NCI-H1436 treated with DMSO at 0.1 percent for 48 hours (cell line): Measurements from ENCODE around the gene CCDC18.
A peak's percentile ranks its signal among the peaks of the same experiment; 100 is the strongest.

Experiments
- DNase-seq: peaks from one replicate; lab custom pipeline; 2025; lab: John Stamatoyannopoulos, UW

CCDC18 gene

DNA sequence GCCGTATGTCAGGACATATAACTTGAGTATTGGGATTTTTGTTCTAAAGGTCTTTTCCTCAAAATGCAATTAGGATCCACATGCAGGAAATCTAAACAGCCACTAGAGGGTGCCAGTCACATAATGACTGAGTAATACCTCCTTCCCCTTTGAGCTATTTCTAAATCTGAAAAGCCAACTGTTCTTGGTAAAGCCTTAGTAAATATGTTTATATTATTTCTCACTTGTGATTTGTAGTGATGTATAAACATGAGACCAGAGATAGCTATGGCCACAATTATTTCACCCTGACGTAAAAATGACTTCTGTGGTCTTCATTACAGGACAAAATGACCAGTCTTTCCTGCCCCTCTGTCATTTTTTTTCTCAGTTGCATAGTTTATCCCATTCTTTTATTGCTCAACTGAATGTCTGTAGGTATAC lies 124.2 kb downstream of the CCDC18 start:
- peak; percentile 17 for DNase-seq

DNA sequence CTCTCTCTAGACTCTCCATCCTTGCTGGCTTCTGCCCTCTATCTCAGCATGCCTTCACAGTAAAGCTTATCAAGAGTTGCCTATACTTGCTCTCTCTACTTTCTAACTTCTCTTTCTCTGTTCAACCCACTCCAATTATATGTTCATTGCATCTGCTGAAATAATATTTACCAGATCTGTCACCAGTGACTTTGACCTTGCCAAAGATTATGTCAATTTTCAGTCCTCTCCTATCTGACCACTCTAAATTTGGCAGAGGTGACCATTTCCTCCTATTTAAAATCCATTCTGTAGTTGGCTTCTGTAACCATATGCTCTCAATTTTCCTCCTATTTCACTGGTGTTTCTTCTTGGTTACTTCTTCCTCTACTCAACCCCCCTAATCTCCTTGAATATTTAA lies 126.4 kb downstream of the CCDC18 start:
- DNase-seq = no peak

GRCh38 chr1:93313026-93313425 lies 132.5 kb downstream of the CCDC18 start:
- DNase-seq = no peak

GRCh38 chr1:93317207-93317606 lies 136.7 kb downstream of the CCDC18 start:
- DNase-seq = no peak

DNA sequence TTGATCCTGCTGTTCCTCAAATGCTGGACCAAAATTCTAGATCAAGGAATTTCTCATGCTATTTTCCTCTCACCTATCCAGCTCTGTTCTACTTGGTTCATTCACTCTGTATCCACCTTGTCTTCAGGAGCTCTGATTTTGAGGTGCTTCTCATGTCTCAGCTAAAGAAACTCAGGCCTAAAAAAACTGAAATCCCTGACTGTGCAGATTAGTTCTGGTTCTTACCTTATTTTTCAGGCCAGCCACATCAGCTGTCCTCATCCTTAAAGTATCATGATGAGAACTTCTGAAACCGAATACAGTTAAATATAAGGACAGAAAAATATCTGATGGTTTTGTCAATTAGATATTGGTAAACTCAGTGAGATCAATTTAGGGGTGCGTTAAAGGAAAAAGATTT lies 137.4 kb downstream of the CCDC18 start:
- no peak for DNase-seq

DNA sequence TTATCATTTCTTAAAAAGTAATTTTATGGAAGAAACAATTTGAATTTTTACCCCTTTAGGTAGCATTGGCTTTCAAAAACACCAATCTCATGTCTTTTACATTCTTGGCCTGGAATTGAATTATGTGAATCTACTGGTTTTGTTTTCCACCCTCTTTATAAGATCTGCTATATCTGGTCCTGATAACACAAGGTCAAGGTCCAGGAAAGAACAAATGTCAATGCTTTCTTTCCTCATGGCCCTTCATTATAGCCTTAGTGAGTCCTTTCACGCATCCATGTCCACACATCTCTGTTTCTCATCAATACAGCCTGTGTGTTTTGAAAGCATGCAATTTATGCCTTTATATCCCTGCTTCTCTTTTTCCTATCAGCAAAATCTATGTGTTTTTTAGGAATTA lies 141.2 kb downstream of the CCDC18 start:
- DNase-seq = no peak

DNA sequence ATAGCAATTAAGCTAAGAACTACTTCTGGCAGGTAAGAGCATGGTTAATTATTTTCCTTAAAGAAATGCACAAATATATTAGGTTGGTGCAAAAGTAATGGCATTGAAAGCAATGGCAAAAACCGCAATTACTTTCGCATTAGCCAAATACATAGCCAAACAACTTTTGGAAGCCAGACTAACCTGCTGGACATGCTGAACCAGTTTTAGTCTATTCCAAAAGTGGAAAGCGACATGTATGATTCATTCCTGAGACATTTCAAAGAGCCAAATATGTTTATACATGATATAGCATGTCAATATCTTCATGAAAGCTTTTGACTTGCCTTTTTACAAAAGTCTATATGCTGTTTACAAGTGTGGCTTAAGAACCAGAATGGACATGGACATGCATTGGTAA lies 141.8 kb downstream of the CCDC18 start:
- no peak for DNase-seq

- no peak for DNase-seq
Measured at GRCh38 chr1:93323185-93323820, 142.8 kb downstream of the CCDC18 start.

- no peak for DNase-seq
Measured at GRCh38 chr1:93324486-93325464, 144.3 kb downstream of the CCDC18 start.
